HCT116 (cell line): ENCODE results near the gene FAM53B. TPM values are rescaled to one million over a fixed set of nuclear protein-coding genes. Genes with fewer than 3 reads are reported as not detected.

Experiments
- ATAC-seq: fragments of 200-7000 bp; cut with Tn5 transposase; 2 replicates; pipeline ENCODE4 v1.9.1; 2020; ENCODE audit warnings: mild to moderate bottlenecking, moderate library complexity
- BruUV-seq: library from RNA; stranded (reverse); fragments of 400-500 nt; replicated peaks from 2 replicates; lab custom pipeline; 2021; lab: Mats Ljungman, UMichigan
- CTCF ChIA-PET: fragments of 300-600 bp; sonication (Branson Sonifier 250); formaldehyde crosslinking; loops from one replicate; lab custom pipeline; 2021; ENCODE audit warnings: antibody characterized with exemption; lab: Charles Lee
- POLR2A ChIA-PET: fragments of 300-600, 350-600 bp; sonication (Branson Sonifier 250); formaldehyde crosslinking; loops from one replicate; lab custom pipeline; 2021; ENCODE audit warnings: antibody characterized with exemption; lab: Charles Lee
- RAD21 ChIA-PET, 2 experiments: fragments of 300-600 bp; sonication (Branson Sonifier 250); formaldehyde crosslinking; loops; one replicate each; lab custom pipeline; 2023; ENCODE audit warnings: low total read pairs in 2 of 2; ENCODE audit not compliant: uncharacterized antibody in 2 of 2, unreplicated experiment in 2 of 2, low non-redundant PET in 1 of 2; lab: Charles Lee
- DNase-seq: peaks from one replicate; pipeline ENCODE4 v3.0.0-alpha.2; 2010; ENCODE audit warnings: low read depth, low spot score
- H2AFZ ChIP-seq: fragments of 200-600 bp; shearing (Covaris generic), sonication (generic); 2 replicates; pipeline ENCODE4 v1.6.1; 2017; ENCODE audit warnings: low read depth, mixed run types, mixed read lengths, antibody characterized with exemption, low read length; ENCODE audit not compliant: poor library complexity, severe bottlenecking
- H3K27ac ChIP-seq: 2 replicates; pipeline ENCODE4 v1.5.1; 2012; ENCODE audit warnings: low read depth, low read length
- H3K27me3 ChIP-seq: fragments of 200-600 bp; sonication (generic); 2 replicates; pipeline ENCODE4 v1.6.1; 2016; ENCODE audit warnings: mixed run types, low read length, mixed read lengths; ENCODE audit not compliant: insufficient read depth
- H3K36me3 ChIP-seq, 2 experiments: fragments of 200-500 bp in 1 of 2; fragments of 200-600 bp in 1 of 2; sonication (Bioruptor generic) in 1 of 2; sonication (generic) in 1 of 2; 2 replicates each; pipeline versions ENCODE4 v1.5.1 to v1.6.1; 2014 to 2016; ENCODE audit warnings: low read length in 2 of 2, inconsistent platforms in 1 of 2, mixed read lengths in 1 of 2, mixed run types in 1 of 2; ENCODE audit not compliant: insufficient read depth in 2 of 2, control insufficient read depth in 1 of 2
- H3K4me1 ChIP-seq, 2 experiments: fragments of 200-600 bp in 1 of 2; sonication (generic) in 1 of 2; 2 replicates each; pipeline versions ENCODE4 v1.5.1 to v1.6.1; 2012 to 2017; ENCODE audit warnings: low read length in 2 of 2, inconsistent platforms in 1 of 2, mild to moderate bottlenecking in 1 of 2, mixed read lengths in 1 of 2, mixed run types in 1 of 2, moderate library complexity in 1 of 2; ENCODE audit not compliant: insufficient read depth in 2 of 2, control insufficient read depth in 1 of 2
- H3K4me2 ChIP-seq: fragments of 200-600 bp; sonication (generic); 2 replicates; pipeline ENCODE4 v1.6.1; 2017; ENCODE audit warnings: mixed run types, low read length, mixed read lengths
- H3K4me3 ChIP-seq, 2 experiments: fragments of 200-600 bp in 1 of 2; sonication (generic) in 1 of 2; replicated peaks in 1 of 2; 2 replicates each; pipeline ENCODE4 v1.5.1; 2011 to 2016; ENCODE audit warnings: low read length in 2 of 2, control low read depth in 1 of 2, low read depth in 1 of 2, mild to moderate bottlenecking in 1 of 2, mixed read lengths in 1 of 2, mixed run types in 1 of 2
- H3K79me2 ChIP-seq: fragments of 200-600 bp; sonication (generic); 2 replicates; pipeline ENCODE4 v1.6.1; 2017; ENCODE audit warnings: mild to moderate bottlenecking, mixed run types, low read length, moderate library complexity, mixed read lengths; ENCODE audit not compliant: insufficient read depth
- H3K9ac ChIP-seq: fragments of 200-600 bp; sonication (generic); 2 replicates; pipeline ENCODE4 v1.6.1; 2016; ENCODE audit warnings: low read length, mixed read lengths
- H3K9me2 ChIP-seq: fragments of 200-600 bp; sonication (generic), shearing (Covaris generic); 2 replicates; pipeline ENCODE4 v1.6.1; 2017; ENCODE audit warnings: mixed run types, mild to moderate bottlenecking, moderate library complexity; ENCODE audit not compliant: insufficient read depth
- H3K9me3 ChIP-seq, 2 experiments: fragments of 200-500 bp in 1 of 2; fragments of 200-600 bp in 1 of 2; sonication (Bioruptor generic) in 1 of 2; sonication (generic) in 1 of 2; 2 replicates each; pipeline ENCODE4 v1.6.1; 2014 to 2017; ENCODE audit warnings: low read length in 2 of 2, mixed read lengths in 2 of 2, inconsistent platforms in 1 of 2, low read depth in 1 of 2, mild to moderate bottlenecking in 1 of 2, mixed run types in 1 of 2, moderate library complexity in 1 of 2; ENCODE audit not compliant: control insufficient read depth in 1 of 2, insufficient read depth in 1 of 2
- H4K20me1 ChIP-seq: fragments of 200-600 bp; sonication (generic), shearing (Covaris generic); 2 replicates; pipeline ENCODE4 v1.6.1; 2017; ENCODE audit warnings: mixed run types, mild to moderate bottlenecking, moderate library complexity; ENCODE audit not compliant: insufficient read depth
- CBX3 ChIP-seq: IDR thresholded peaks from 2 replicates; pipeline ENCODE4 v1.6.1; 2012; ENCODE audit warnings: low read depth
- EGR1 ChIP-seq: IDR thresholded peaks from 2 replicates; pipeline ENCODE4 v1.6.1; 2012; ENCODE audit warnings: low read depth
- ELF1 ChIP-seq: IDR thresholded peaks from 2 replicates; pipeline ENCODE4 v1.6.1; 2012; ENCODE audit warnings: low read depth, borderline replicate concordance
- EZH2 ChIP-seq: fragments of 200-600 bp; sonication (generic); IDR thresholded peaks from 2 replicates; pipeline ENCODE4 v1.6.1; 2017; ENCODE audit warnings: antibody characterized with exemption, mixed run types
- EZH2phosphoT487 ChIP-seq: fragments of 200-600 bp; IDR thresholded peaks from 2 replicates; pipeline ENCODE4 v1.6.1; 2018; ENCODE audit warnings: antibody characterized with exemption, borderline replicate concordance
- REST ChIP-seq: IDR thresholded peaks from 2 replicates; pipeline ENCODE4 v1.6.1; 2012; ENCODE audit warnings: low read depth
- SRF ChIP-seq: IDR thresholded peaks from 2 replicates; pipeline ENCODE4 v1.6.1; 2012; ENCODE audit warnings: low read depth
- TCF7L2 ChIP-seq: IDR thresholded peaks from 2 replicates; pipeline ENCODE4 v1.7.0; 2011; ENCODE audit warnings: borderline replicate concordance, inconsistent platforms; ENCODE audit not compliant: insufficient read depth, insufficient read length; ENCODE audit errors: extremely low read depth
- ZBTB33 ChIP-seq: IDR thresholded peaks from 2 replicates; pipeline ENCODE4 v1.6.1; 2011; ENCODE audit warnings: mild to moderate bottlenecking, low read length, moderate library complexity; ENCODE audit not compliant: insufficient replicate concordance; ENCODE audit errors: extremely low read depth
- ZNF274 ChIP-seq: fragments of 200-500 bp; sonication (Bioruptor generic); IDR thresholded peaks from 2 replicates; pipeline ENCODE4 v1.6.1; 2014; ENCODE audit warnings: mild to moderate bottlenecking, low read depth, low read length, inconsistent platforms
- intact Hi-C: fragments of 100-400 bp; cut with micrococcal nuclease; formaldehyde crosslinking; loops from 2 replicates; pipeline ENCODE4 v1.10.0; 2022
- total RNA-seq: library from RNA; stranded (reverse); gene quantifications from one replicate; pipeline ENCODE4 v1.2.1, GENCODE V29; 2021; ENCODE audit not compliant: unreplicated experiment

Gene FAM53B
- total RNA-seq, 1 experiment from 2014 or later, result 19.6 TPM

- Histone ChIP-seq H3K4me1 (no peaks in the 10 kb centered on the region), H3K9me2 (no peaks in the 10 kb centered on the region), H2AFZ (no peak overlapping the region), H3K27me3 (no peaks in the 10 kb centered on the region), H4K20me1 (no peaks in the 10 kb centered on the region), H3K9me3 (no peaks in the 10 kb centered on the region), H3K4me2 (no peak overlapping the region), H3K4me3 (no peak overlapping the region), H3K79me2 (no peaks in the 10 kb centered on the region), H3K9ac (no peak overlapping the region), H3K27ac (no peak overlapping the region), H3K36me3 (no peaks in the 10 kb centered on the region)
- TF ChIP-seq TCF7L2, result no peak
- TF ChIP-seq ELF1, result no peak
- no peak for TF ChIP-seq EZH2phosphoT487
- RAD21 ChIA-PET, result no interaction called here
- ATAC-seq (no peak), DNase-seq (no peak)
- POLR2A ChIA-PET, result no interaction called here
- CTCF ChIA-PET, result no interaction called here
- intact Hi-C loops, result no loop called here
- no TSS peak for BruUV-seq
Measured at GRCh38 chr10:124639206-124639605, 105.0 kb downstream of the FAM53B start.

- CTCF ChIA-PET, result interaction anchor here (1.4 kb wide), 1 partner anchor 10 kb away, joined by 3 read pairs; no protein-coding TSS in a partner anchor
- no peaks in the 10 kb centered on the region for H3K27me3 ChIP-seq
Measured at GRCh38 chr10:124637746-124638145, 106.4 kb downstream of the FAM53B start.

More at GRCh38 chr10:124637746-124638145, 106.4 kb downstream of the FAM53B start:
- no TSS peak for BruUV-seq
- Histone ChIP-seq H3K4me3 (no peak overlapping the region), H2AFZ (no peak overlapping the region), H3K27ac (no peak overlapping the region), H3K4me2 (no peak overlapping the region), H3K79me2 (no peaks in the 10 kb centered on the region), H3K9me3 (no peaks in the 10 kb centered on the region), H3K36me3 (no peaks in the 10 kb centered on the region), H4K20me1 (no peaks in the 10 kb centered on the region), H3K9ac (no peak overlapping the region), H3K4me1 (no peaks in the 10 kb centered on the region), H3K9me2 (no peaks in the 10 kb centered on the region)
- ChIA-PET POLR2A (no interaction called here), RAD21 (no interaction called here)
- DNase-seq (no peak), ATAC-seq (no peak)
- TF ChIP-seq REST (no peak), ZNF274 (no peak), CBX3 (no peak), EGR1 (no peak), SRF (no peak), EZH2 (no peak), ZBTB33 (no peak)
- intact Hi-C loops, result no loop called here
